CD4-positive, CD25-positive, alpha-beta regulatory T cell (primary cell): ENCODE results near the gene DDOST. TPM values are rescaled to one million over a fixed set of nuclear protein-coding genes. Genes with fewer than 3 reads are reported as not detected.

Experiments
- ATAC-seq, 2 donors: fragments of 150-1000 bp; cut with Tn5 transposase; one replicate each; pipeline ENCODE4 v1.10.0; 2021; ENCODE audit warnings: low read depth in 2 of 2, moderate number of reproducible peaks in 2 of 2, moderate library complexity in 1 of 2
- DNase-seq, 3 donors: peaks; one replicate each; pipeline versions ENCODE4 v3.0.0 to v3.0.0-alpha.2; 2012 to 2022; ENCODE audit warnings: mixed read lengths in 1 of 3
- H3K27ac ChIP-seq: one replicate; pipeline ENCODE4 v1.7.0; 2013; ENCODE audit warnings: mild to moderate bottlenecking, low read length; ENCODE audit not compliant: insufficient read depth, poor library complexity, severe bottlenecking
- H3K27me3 ChIP-seq: one replicate; pipeline ENCODE4 v1.7.0; 2013; ENCODE audit warnings: low read length; ENCODE audit not compliant: control insufficient read depth, insufficient read depth
- H3K36me3 ChIP-seq: one replicate; pipeline ENCODE4 v1.7.0; 2013; ENCODE audit warnings: mild to moderate bottlenecking, low read length, moderate library complexity; ENCODE audit not compliant: control insufficient read depth, insufficient read depth
- H3K4me1 ChIP-seq: 2 replicates; pipeline ENCODE4 v1.7.0; 2013; ENCODE audit warnings: mild to moderate bottlenecking, low read length; ENCODE audit not compliant: insufficient read depth, control insufficient read depth, poor library complexity, severe bottlenecking
- H3K4me3 ChIP-seq: one replicate; pipeline ENCODE4 v1.7.0; 2013; ENCODE audit warnings: low read depth, mild to moderate bottlenecking, low read length, moderate library complexity
- H3K9me3 ChIP-seq, 2 experiments: 1 replicate in 1 of 2; 2 replicates in 1 of 2; pipeline ENCODE4 v1.7.0; 2013; ENCODE audit warnings: low read length in 2 of 2, mild to moderate bottlenecking in 1 of 2, moderate library complexity in 1 of 2; ENCODE audit not compliant: control insufficient read depth in 2 of 2
- H3K27ac Mint-ChIP-seq, 3 donors: one replicate each; pipeline ENCODE4 v1.8.0; 2020 to 2022; ENCODE audit warnings: mild to moderate bottlenecking in 3 of 3, mixed read lengths in 3 of 3, moderate library complexity in 2 of 3
- H3K27me3 Mint-ChIP-seq: one replicate; pipeline ENCODE4 v1.8.0; 2022; ENCODE audit warnings: mild to moderate bottlenecking, mixed read lengths
- H3K36me3 Mint-ChIP-seq: one replicate; pipeline ENCODE4 v1.8.0; 2020; ENCODE audit warnings: mixed read lengths
- H3K4me1 Mint-ChIP-seq, 4 donors: one replicate each; pipeline ENCODE4 v1.8.0; 2020 to 2022; ENCODE audit warnings: mixed read lengths in 4 of 4, mild to moderate bottlenecking in 1 of 4
- H3K4me3 Mint-ChIP-seq, 4 donors: one replicate each; pipeline ENCODE4 v1.8.0; 2020 to 2022; ENCODE audit warnings: mild to moderate bottlenecking in 4 of 4, mixed read lengths in 4 of 4, moderate library complexity in 3 of 4
- H3K9me3 Mint-ChIP-seq, 7 donors: one replicate each; pipeline ENCODE4 v1.8.0; 2020 to 2022; ENCODE audit warnings: mixed read lengths in 7 of 7, mild to moderate bottlenecking in 3 of 7, moderate library complexity in 2 of 7
- polyA plus RNA-seq, 4 donors: library from polyadenylated mRNA; unstranded; fragments of 300-500 nt; fragmentation: Illumina TruSeq; gene quantifications; one replicate each; pipeline ENCODE4 v1.2.3, GENCODE V29; 2021
- total RNA-seq: library from RNA; stranded (reverse); gene quantifications from one replicate; pipeline ENCODE4 v1.2.3, GENCODE V29; 2022

DDOST gene
- total and polyA plus RNA-seq, 5 donors from 2014 or later, result 103 to 283 (median 257) TPM

DNA sequence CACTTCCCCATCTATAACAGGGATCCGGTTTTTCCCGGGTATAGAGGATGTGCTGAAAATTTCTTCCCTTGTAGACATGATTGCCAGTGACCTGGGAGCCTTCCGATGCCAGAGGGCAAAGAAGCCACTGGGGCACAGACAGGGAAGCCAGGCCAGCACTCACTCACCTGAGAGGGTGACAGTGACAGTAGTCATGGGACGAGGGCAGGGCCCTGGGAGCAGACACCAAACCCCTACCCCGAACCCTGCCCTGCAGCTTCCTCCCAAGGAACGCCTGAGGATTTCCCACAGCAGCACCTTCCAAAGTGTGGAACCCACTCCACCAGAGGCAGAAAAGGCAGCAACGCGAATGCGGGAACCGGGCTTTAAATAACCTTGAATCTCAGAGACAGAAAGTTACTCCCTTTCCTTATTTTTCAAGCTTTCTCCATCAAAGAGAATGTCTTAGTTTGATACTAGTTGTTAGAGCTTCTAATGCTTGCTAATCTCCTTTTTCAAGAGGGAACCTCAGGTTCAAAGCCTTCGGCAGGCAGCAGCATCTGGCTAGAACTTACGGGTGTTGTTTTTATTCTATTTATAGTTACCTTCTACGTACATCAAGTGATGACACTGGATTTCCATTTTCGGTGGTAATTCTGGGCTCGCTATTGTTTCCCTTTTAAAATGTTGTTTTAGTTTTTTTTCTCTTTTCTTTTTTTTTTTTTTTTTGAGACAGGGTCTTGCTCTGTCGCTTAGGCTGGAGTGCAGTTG lies 2.8 kb downstream of the DDOST start:
- H3K36me3 ChIP-seq, result peaks cover 48% of the 10 kb centered on the region

DNA sequence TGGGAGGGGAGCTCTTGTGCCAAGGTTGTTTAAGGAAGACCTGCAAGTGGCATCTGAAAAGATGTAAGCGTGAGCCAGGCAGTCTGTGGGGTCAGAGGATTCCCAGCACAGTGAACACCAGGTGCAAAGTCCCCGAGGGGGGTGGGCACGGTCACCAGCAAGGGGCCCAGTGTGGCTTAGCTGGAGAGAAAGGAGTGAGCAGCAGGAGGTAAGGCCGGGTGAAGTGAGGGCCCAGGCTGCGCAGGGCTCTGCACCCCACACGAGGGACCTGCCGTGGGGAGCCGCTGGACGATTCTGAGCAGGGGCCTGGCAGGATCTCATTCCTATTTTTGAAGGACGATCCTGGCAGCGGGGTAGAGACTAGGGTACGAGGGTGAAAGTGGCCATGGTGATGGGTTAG lies 4.1 kb downstream of the DDOST start:
- ATAC-seq (no peak), DNase-seq (no peak)
- H3K27me3 ChIP-seq, result no peaks in the 10 kb centered on the region
- H3K4me1 Mint-ChIP-seq, result peaks cover 28 to 49% (median 33%) of the 10 kb centered on the region in 4 donors
- H3K27ac ChIP-seq, result no peak overlapping the region
- H3K4me3 Mint-ChIP-seq, result peak overlapping the region in 1 of 4 donors; percentile 69
- H3K27ac Mint-ChIP-seq, result peak overlapping the region; percentile 42 to 99 (median 63)
- peaks cover 61% of the 10 kb centered on the region for H3K36me3 ChIP-seq
- H3K4me1 ChIP-seq, result peaks cover 33% of the 10 kb centered on the region
- no peaks in the 10 kb centered on the region for H3K9me3 ChIP-seq
- no peaks in the 10 kb centered on the region for H3K9me3 Mint-ChIP-seq
- H3K4me3 ChIP-seq, result no peak overlapping the region
- peaks cover 40% of the 10 kb centered on the region for H3K36me3 Mint-ChIP-seq
- H3K27me3 Mint-ChIP-seq, result no peaks in the 10 kb centered on the region

More for the DNA sequence above, 2.8 kb downstream of the DDOST start:
- Histone ChIP-seq H3K27me3 (no peaks in the 10 kb centered on the region), H3K4me3 (no peak overlapping the region), H3K4me1 (peaks cover 38% of the 10 kb centered on the region), H3K27ac (peak overlapping the region; percentile 55), H3K9me3 (no peaks in the 10 kb centered on the region)
- peak overlapping the region; percentile 49 to 100 (median 76) for H3K4me3 Mint-ChIP-seq
- no peaks in the 10 kb centered on the region for H3K27me3 Mint-ChIP-seq
- peaks cover 28 to 57% (median 36%) of the 10 kb centered on the region in 4 donors for H3K4me1 Mint-ChIP-seq
- H3K27ac Mint-ChIP-seq, result peak overlapping the region in 2 of 3 donors; percentile 74 to 99
- H3K9me3 Mint-ChIP-seq, result no peaks in the 10 kb centered on the region
- H3K36me3 Mint-ChIP-seq, result peaks cover 35% of the 10 kb centered on the region
- DNase-seq (peak in 2 of 3 donors; percentile 30 to 40), ATAC-seq (no peak)

DNA sequence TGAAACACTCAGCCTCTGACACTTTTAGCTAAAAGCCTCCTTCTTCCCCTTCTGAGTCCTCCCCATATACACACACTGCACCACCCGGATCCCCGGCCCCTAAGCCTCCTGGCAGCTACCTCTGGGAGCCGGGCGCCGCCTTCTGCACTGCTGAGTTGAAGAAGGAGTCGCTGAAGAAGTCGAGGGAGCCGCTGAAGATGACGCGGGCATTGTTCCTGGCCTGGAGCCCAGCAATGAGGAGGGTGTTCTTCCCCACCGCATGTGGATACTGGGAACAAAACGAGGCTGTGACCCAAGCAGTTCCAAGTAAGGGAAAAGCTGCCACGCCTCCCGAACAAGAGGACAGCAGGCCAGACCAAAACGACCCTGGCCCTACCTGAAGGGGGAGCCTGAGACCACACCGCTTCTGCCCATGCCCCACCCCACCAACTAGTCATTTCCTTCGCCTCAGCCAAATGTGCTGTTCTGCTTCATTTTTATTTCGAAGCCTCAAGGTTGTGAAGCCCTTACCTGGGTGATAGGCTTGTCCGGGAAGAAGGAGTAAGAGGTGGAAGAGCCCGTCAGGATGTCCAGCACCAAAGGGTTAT lies 7.0 kb downstream of the DDOST start:
- Histone ChIP-seq H3K9me3 (no peaks in the 10 kb centered on the region), H3K36me3 (peaks cover 85% of the 10 kb centered on the region), H3K4me3 (no peak overlapping the region), H3K27me3 (no peaks in the 10 kb centered on the region), H3K4me1 (peaks cover 14% of the 10 kb centered on the region), H3K27ac (no peak overlapping the region)
- peaks cover 8 to 25% (median 12%) of the 10 kb centered on the region in 4 donors for H3K4me1 Mint-ChIP-seq
- H3K36me3 Mint-ChIP-seq, result peaks cover 45% of the 10 kb centered on the region
- H3K4me3 Mint-ChIP-seq, result no peak overlapping the region
- ATAC-seq (no peak), DNase-seq (no peak)
- no peak overlapping the region for H3K27ac Mint-ChIP-seq
- no peaks in the 10 kb centered on the region for H3K27me3 Mint-ChIP-seq
- no peaks in the 10 kb centered on the region for H3K9me3 Mint-ChIP-seq

DNA sequence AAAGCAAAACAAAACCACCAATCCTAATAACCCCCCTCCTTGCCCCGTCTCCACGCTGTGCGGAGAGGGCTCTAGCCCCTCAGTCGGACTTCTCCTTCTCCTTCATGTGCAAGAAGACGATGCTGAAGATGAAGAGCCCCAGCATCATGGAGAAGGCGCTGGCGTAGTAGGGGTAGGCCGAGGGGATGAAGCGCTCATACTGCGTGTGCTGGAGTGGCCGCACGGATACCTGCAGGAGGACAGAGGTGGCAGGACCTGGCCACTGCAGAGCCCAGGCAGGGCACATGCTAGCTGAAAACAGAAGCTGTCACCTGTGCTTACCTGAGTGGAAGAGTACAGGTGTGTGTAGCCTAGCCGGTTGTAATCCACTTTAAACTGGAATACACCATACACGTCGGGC lies 8.9 kb downstream of the DDOST start:
- H3K4me3 Mint-ChIP-seq, result no peak overlapping the region
- ATAC-seq (no peak), DNase-seq (no peak)
- no peaks in the 10 kb centered on the region for H3K27me3 Mint-ChIP-seq
- no peak overlapping the region for H3K27ac Mint-ChIP-seq
- Histone ChIP-seq H3K27me3 (no peaks in the 10 kb centered on the region), H3K27ac (no peak overlapping the region), H3K4me1 (no peaks in the 10 kb centered on the region), H3K9me3 (no peaks in the 10 kb centered on the region), H3K4me3 (no peak overlapping the region), H3K36me3 (peaks cover 87% of the 10 kb centered on the region)
- H3K36me3 Mint-ChIP-seq, result peaks cover 47% of the 10 kb centered on the region
- no peaks in the 10 kb centered on the region for H3K9me3 Mint-ChIP-seq
- peaks cover 0 to 8% (median 6%) of the 10 kb centered on the region in 4 donors for H3K4me1 Mint-ChIP-seq

DNA sequence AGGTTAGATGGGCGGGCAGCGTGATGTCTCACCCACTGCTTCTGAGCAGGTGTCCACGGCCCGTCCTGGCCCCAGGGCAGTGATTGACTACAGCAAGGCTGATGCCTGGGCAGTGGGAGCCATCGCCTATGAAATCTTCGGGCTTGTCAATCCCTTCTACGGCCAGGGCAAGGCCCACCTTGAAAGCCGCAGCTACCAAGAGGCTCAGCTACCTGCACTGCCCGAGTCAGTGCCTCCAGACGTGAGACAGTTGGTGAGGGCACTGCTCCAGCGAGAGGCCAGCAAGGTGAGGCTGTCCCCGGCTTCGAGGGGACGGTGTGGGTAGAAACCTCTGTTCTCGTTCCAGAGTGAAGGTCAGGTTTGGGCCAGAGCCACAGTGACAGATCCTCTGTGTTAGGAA lies 12.2 kb downstream of the DDOST start:
- H3K27me3 Mint-ChIP-seq, result no peaks in the 10 kb centered on the region
- Histone ChIP-seq H3K27me3 (no peaks in the 10 kb centered on the region), H3K4me1 (no peaks in the 10 kb centered on the region), H3K36me3 (peaks cover 65% of the 10 kb centered on the region), H3K9me3 (no peaks in the 10 kb centered on the region), H3K27ac (no peak overlapping the region), H3K4me3 (no peak overlapping the region)
- H3K4me1 Mint-ChIP-seq, result peaks cover 0 to 2% (median 0%) of the 10 kb centered on the region in 4 donors
- H3K4me3 Mint-ChIP-seq, result no peak overlapping the region
- peaks cover 37% of the 10 kb centered on the region for H3K36me3 Mint-ChIP-seq
- ATAC-seq, result no peak
- peak overlapping the region in 1 of 3 donors; percentile 9 for H3K27ac Mint-ChIP-seq
- H3K9me3 Mint-ChIP-seq, result no peaks in the 10 kb centered on the region
- DNase-seq, result no peak

DNA sequence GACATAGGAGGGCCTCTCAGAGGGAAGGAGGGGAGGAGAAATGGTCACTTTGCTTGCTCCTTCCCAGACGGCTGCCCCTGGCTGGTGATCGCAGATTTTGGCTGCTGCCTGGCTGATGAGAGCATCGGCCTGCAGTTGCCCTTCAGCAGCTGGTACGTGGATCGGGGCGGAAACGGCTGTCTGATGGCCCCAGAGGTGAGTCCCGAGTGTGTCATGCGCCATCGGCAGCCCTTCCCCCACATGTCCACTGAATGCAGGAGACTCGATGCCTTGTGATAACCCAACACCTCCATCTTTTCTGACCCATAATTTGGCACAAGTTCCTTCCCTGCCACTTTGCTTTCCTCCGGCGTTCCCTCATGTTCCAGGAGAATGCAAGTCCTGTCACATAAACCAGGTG lies 12.7 kb downstream of the DDOST start:
- DNase-seq (no peak), ATAC-seq (no peak)
- Histone ChIP-seq H3K4me1 (no peaks in the 10 kb centered on the region), H3K27me3 (no peaks in the 10 kb centered on the region), H3K4me3 (no peak overlapping the region), H3K36me3 (peaks cover 60% of the 10 kb centered on the region), H3K9me3 (no peaks in the 10 kb centered on the region), H3K27ac (no peak overlapping the region)
- no peaks in the 10 kb centered on the region for H3K27me3 Mint-ChIP-seq
- H3K4me1 Mint-ChIP-seq, result peaks cover 0 to 2% (median 0%) of the 10 kb centered on the region in 4 donors
- H3K36me3 Mint-ChIP-seq, result peaks cover 33% of the 10 kb centered on the region
- H3K27ac Mint-ChIP-seq, result peak overlapping the region in 1 of 3 donors; percentile 9
- H3K9me3 Mint-ChIP-seq, result no peaks in the 10 kb centered on the region
- no peak overlapping the region for H3K4me3 Mint-ChIP-seq

DNA sequence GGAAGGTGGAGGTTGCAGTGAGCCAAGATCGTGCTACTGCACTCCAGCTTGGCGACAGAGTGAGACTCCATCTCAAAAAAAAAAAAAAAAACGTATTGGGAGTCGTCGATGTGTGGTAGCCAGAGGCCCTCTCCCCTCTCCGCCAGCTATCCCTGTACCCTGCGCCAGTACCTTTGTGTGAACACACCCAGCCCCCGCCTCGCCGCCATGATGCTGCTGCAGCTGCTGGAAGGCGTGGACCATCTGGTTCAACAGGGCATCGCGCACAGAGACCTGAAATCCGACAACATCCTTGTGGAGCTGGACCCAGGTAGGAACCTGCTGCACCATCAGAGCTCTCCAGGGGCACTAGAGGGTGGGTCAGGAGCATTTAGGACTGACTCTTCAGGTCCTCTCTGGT lies 15.8 kb downstream of the DDOST start:
- Mint-ChIP-seq H3K9me3 (no peaks in the 10 kb centered on the region), H3K4me1 (peaks cover under 1 to 2% (median under 1%) of the 10 kb centered on the region in 4 donors), H3K27ac (no peak overlapping the region), H3K36me3 (peaks cover 27% of the 10 kb centered on the region), H3K4me3 (no peak overlapping the region), H3K27me3 (no peaks in the 10 kb centered on the region)
- no peak for DNase-seq
- no peak overlapping the region for H3K4me3 ChIP-seq
- H3K9me3 ChIP-seq, result no peaks in the 10 kb centered on the region
- H3K36me3 ChIP-seq, result peaks cover 36% of the 10 kb centered on the region
- ATAC-seq, result no peak
- H3K4me1 ChIP-seq, result no peaks in the 10 kb centered on the region
- no peak overlapping the region for H3K27ac ChIP-seq
- H3K27me3 ChIP-seq, result no peaks in the 10 kb centered on the region
